Measurements from ENCODE around the gene NEU2.

Gene NEU2

DNA sequence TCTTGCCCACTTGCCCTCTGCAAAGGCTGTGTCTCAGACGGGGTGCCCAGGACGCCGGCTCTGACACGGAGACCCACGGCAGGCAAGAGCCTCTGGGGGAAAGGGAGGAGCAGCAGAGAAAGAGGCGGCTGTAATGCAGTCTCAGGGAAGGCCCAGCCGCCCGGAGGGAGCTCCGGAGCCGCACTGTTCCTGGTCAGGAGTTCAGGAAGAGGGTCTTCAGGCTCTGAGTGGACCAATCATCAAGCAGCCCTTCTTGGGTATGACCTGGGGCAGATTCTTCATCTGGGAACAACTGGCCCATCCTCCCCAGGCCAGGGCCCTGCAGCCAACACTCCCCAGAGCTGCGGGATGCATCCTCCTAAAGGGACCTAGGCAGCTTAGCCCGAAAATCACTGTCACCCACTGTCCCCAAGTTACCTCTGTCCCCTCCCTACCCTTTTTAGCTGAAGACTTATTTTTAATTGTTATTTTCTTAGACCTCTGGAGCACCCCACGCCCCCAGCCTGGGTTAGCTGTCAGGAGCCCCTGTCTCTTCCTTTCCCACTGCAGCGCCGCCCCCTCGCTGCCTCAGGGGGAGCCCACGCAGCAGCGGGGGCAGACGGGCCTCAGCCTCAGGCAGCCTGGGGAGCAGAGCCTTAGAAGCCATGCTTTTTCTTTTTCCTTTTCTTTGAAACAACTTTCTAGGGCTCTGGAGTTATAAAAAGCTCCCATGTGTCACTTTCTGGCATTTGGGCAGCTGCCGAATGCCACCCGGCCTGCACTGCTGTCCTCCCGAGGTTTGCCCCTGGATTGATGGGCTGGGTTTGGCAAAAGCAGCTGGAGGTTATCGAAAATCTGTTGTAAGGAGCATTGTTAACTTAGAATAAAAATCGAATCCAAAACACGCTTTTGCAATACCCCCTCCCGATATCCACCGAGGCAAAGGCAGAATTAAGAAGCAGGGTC is 644 bp upstream of the NEU2 start:
- in situ Hi-C loops (cut with MboI; ENCODE audit: low pct_unique_long_range_greater_than_20kb, low sequenced_read_pairs, unreplicated experiment) = loop anchor here (25.0 kb wide), 1 partner anchor 170 kb away; the partner anchor contains the start of gene SNORC

DNA sequence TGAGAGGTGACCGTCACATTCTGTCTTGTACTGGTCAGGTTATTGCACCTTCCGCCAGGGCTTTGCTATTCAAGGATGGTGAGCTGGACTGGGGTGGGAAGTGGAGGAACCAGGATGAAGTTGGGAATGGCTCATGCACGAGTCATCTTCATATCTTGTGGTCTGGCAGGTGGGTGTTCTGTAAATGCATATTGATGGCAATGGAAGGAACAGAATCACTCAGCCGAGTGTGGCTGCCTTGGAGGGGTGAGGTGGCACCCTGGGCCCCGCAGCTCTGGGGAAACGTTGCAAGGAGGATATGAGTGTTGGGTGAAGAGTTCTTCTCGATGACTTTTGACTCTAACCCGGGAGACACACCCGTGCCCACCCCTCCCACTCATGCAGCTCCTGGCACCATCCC is 1.2 kb downstream of the NEU2 start:
- in situ Hi-C loops (cut with MboI; ENCODE audit: low pct_unique_long_range_greater_than_20kb, low sequenced_read_pairs, unreplicated experiment) = loop anchor here (25.0 kb wide), 1 partner anchor 171 kb away; the partner anchor contains the start of gene SNORC
- no peak for DNase-seq (ENCODE audit: low spot score)
- TF ChIP-seq, protein P1, sequence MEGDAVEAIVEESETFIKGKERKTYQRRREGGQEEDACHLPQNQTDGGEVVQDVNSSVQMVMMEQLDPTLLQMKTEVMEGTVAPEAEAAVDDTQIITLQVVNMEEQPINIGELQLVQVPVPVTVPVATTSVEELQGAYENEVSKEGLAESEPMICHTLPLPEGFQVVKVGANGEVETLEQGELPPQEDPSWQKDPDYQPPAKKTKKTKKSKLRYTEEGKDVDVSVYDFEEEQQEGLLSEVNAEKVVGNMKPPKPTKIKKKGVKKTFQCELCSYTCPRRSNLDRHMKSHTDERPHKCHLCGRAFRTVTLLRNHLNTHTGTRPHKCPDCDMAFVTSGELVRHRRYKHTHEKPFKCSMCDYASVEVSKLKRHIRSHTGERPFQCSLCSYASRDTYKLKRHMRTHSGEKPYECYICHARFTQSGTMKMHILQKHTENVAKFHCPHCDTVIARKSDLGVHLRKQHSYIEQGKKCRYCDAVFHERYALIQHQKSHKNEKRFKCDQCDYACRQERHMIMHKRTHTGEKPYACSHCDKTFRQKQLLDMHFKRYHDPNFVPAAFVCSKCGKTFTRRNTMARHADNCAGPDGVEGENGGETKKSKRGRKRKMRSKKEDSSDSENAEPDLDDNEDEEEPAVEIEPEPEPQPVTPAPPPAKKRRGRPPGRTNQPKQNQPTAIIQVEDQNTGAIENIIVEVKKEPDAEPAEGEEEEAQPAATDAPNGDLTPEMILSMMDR (IDR thresholded peaks at IDR 0.05; ENCODE audit: extremely low read depth, insufficient read depth, missing control alignments) = no peak

More for the DNA sequence above, 644 bp upstream of the NEU2 start:
- DNase-seq (ENCODE audit: low spot score) = no peak
- TF ChIP-seq, protein P1 (IDR thresholded peaks at IDR 0.05; ENCODE audit: extremely low read depth, insufficient read depth, missing control alignments) = no peak

DNA sequence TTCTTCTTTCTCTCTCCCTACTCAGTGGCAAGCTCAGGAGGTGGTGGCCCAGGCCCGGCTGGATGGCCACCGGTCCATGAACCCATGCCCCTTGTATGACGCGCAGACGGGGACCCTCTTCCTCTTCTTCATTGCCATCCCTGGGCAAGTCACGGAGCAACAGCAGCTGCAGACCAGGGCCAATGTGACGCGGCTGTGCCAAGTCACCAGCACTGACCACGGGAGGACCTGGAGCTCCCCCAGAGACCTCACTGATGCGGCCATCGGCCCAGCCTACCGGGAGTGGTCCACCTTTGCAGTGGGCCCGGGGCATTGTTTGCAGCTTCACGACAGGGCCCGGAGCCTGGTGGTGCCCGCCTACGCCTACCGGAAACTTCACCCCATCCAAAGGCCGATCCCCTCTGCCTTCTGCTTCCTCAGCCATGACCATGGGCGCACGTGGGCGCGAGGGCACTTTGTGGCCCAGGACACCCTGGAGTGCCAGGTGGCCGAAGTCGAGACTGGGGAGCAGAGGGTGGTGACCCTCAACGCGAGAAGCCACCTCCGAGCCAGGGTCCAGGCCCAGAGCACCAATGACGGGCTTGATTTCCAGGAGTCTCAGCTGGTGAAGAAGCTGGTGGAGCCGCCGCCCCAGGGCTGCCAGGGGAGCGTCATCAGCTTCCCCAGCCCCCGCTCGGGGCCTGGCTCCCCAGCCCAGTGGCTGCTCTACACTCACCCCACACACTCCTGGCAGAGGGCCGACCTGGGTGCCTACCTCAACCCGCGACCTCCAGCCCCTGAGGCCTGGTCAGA is 1.8 kb downstream of the NEU2 start:
- TF ChIP-seq, protein P1 (IDR thresholded peaks at IDR 0.05; ENCODE audit: extremely low read depth, insufficient read depth, missing control alignments) = no peak
- in situ Hi-C loops (cut with MboI; ENCODE audit: low pct_unique_long_range_greater_than_20kb, low sequenced_read_pairs, unreplicated experiment) = loop anchor here (25.0 kb wide), 1 partner anchor 172 kb away; the partner anchor contains the start of gene SNORC
- DNase-seq (ENCODE audit: low spot score) = no peak

DNA sequence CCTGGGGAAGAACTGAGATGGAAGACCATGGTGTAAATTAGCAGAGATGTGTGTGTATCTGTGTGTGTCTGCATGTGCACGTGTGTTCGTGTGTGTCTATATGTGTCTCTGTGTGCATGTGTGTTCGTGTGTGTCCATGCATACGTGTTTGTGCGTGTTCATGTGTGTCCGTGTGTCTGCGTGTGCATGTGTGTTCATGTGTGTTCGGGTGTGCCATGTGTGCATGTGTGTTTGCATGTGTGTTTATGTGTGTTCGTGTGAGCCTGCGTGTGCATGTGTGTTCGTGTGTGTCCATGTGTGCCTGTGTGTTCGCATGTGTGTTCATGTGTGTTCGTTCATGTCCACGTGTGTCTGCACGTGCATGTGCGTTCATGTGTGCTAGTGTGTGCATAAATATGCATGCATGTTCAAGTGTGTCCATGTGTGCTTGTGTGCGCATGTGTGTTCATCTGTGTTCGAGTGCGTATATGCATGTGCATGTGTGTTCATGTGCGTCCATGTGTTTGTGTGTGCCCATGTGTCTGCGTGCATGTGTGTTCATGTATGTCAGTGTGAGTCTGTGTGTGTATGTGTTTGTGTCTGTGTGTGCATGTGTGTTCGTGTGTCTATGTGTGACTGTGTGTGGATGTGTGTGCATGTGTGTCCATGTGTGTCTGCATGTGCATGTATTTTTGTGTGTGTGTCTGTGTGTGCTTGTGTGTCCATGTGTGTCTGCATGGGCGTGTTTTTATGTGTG is 3.1 kb downstream of the NEU2 start:
- in situ Hi-C loops (cut with MboI; ENCODE audit: low pct_unique_long_range_greater_than_20kb, low sequenced_read_pairs, unreplicated experiment) = loop anchor here (25.0 kb wide), 1 partner anchor 173 kb away; the partner anchor contains the start of gene SNORC
- TF ChIP-seq, protein P1 (IDR thresholded peaks at IDR 0.05; ENCODE audit: extremely low read depth, insufficient read depth, missing control alignments) = no peak
- no peak for DNase-seq (ENCODE audit: low spot score)

DNA sequence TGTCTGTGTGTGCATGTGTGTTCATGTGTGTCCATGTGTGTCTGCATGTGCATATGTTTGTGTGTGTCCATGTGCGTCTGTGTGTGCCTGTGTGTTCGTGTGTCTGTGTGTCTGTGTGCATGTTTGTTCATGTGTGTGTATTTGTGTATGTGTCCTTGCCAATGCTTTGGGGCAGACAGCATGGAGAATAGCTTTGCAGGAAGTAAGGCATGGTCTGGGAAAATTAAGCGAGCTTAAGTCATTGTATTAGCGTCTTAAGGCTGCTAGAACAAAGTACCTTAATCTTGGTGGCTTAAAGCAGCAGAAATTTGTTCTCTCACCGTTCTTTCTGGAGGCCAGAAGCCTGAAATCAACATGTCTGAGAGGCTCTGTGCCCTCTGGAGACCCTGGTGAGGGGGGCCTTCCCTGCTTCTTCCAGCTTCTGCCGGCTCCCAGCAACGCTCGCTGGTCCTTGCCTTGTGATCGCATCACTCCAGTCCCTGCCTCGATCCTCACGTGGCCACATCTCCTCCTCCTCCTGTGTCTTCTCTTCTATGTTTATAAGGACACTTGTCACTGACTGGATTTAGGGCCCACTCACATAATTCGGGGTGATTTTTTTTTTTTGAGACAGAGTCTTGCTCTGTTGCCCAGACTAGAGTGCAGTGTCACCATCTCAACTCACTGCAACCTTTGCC is 3.8 kb downstream of the NEU2 start:
- in situ Hi-C loops (cut with MboI; ENCODE audit: low pct_unique_long_range_greater_than_20kb, low sequenced_read_pairs, unreplicated experiment) = loop anchor here (25.0 kb wide), 1 partner anchor 174 kb away; the partner anchor contains the start of gene SNORC
- no peak for DNase-seq (ENCODE audit: low spot score)
- TF ChIP-seq, protein P1 (IDR thresholded peaks at IDR 0.05; ENCODE audit: extremely low read depth, insufficient read depth, missing control alignments) = no peak

All from GM13977 (cell line).